ENCODE data around the gene SPEM2.

DNA sequence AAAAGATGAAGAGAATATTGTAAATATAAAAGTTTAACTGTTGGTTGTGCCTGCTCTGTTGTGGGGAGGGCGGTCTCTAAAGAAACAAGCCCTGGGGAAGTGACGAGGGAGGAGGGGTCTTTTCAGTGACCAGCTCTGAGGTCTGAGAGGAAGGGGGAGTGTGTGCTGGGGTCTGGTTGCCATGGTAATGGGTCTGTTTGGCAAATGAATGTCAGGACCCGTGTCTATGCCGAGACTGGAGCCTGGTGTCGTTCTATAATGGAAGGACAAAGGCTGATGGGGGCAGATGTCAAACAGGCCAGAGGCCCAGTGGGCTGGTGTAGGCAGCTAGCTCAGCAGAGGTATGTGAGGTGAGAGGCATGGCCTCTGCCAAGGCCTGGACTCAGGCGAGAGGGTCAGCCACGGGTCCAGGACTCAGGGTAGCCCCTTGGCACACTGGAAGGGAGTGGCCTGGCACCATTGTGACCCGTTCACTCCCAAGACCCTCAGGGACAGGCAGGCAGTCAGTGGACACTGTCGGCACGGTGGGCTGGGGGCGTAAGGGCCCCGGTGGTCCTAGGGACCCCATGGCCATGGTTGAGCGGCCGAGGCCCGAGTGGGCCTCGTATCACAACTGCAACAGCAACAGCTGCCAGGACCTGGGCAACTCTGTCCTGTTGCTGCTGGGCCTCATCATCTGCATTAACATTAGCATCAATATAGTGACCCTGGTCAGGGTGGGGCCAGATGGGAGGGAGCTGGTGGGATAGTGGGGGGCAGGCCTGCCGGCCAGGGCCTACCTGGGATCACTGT lies 5.4 kb upstream of the SPEM2 start, which contains the start of gene SPEM1:
- TF ChIP-seq CTCF (conservative IDR thresholded peaks at IDR 0.05; ENCODE audit: low read depth, low read length) (no peak), EZH2 (IDR thresholded peaks at IDR 0.05; ENCODE audit: borderline replicate concordance, low read depth, low read length, poor library complexity, severe bottlenecking) (no peak)
